ENCODE measurements around the gene SLC22A5. TPM values are rescaled to one million over a fixed set of nuclear protein-coding genes. Genes with fewer than 3 reads are reported as not detected.
A peak's percentile ranks its signal among the peaks of the same experiment; 100 is the strongest.

The SLC22A5 gene
- total and polyA plus RNA-seq, 10 of the 15 experiments (the other 5 are each of a cell fraction or from before 2014, with no cell fraction given), result 1.1 to 4.4 (median 2.3) TPM

GRCh38 chr5:132438917-132439316 lies 69.4 kb downstream of the SLC22A5 start (continued):
- TF ChIP-seq ZBTB11 (CRISPR knock-in tag; IDR thresholded peaks at IDR 0.05) (no peak), DPF2 (IDR thresholded peaks at IDR 0.05) (no peak), NFIC (IDR thresholded peaks at IDR 0.05; ENCODE audit: low read depth, low read length) (no peak), NR2C2 (IDR thresholded peaks at IDR 0.05; ENCODE audit: borderline replicate concordance, control insufficient read depth, insufficient read length, low read depth) (no peak), BCL3 (IDR thresholded peaks at IDR 0.05; ENCODE audit: borderline replicate concordance, insufficient read depth, low read depth, low read length, poor library complexity, severe bottlenecking) (no peak)

GRCh38 chr5:132439521-132440089 lies 70.1 kb downstream of the SLC22A5 start:
- ChIA-PET POLR2A (interaction anchor here (0.6 to 6.1 kb wide), 8 partner anchors 10 to 96 kb away, joined by 3 to 76 read pairs (median 4); no protein-coding TSS in a partner anchor), RAD21 (ENCODE audit: unreplicated experiment) (interaction anchor here (0.6 to 7.0 kb wide), 9 partner anchors 11 to 58 kb away, joined by 3 to 59 read pairs (median 10); partner anchors contain the start of gene IRF1), SMC1A (ENCODE audit: uncharacterized antibody, unreplicated experiment) (interaction anchor here (0.7 to 18.8 kb wide), 6 partner anchors 13 to 959 kb away, joined by 3 to 300 read pairs (median 37); partner anchors contain the start of gene IRF1), CTCF (interaction anchor here (0.7 to 6.2 kb wide), 5 partner anchors 13 to 53 kb away, joined by 3 to 47 read pairs (median 4); no protein-coding TSS in a partner anchor)
- WGBS (ENCODE audit: insufficient coverage, insufficient replicate concordance, low lambda C conversion rate, missing lambda C conversion rate), result 26% methylated on average over 7 of the region's 7 CpGs
- Histone ChIP-seq H2AFZ (ENCODE audit: control insufficient read depth, low read depth, low read length) (no peak overlapping the region), H4K20me1 (ENCODE audit: control insufficient read depth, insufficient read depth) (0 out of 2 replicates have a peak, but pooled peaks cover 2% of the 10 kb centered on the region), H3K9me3 (replicated peaks; ENCODE audit: control insufficient read depth, insufficient read depth, low read length) (no peaks in the 10 kb centered on the region), H3K4me3 (no peak overlapping the region), H3K27ac (ENCODE audit: control insufficient read depth, insufficient read depth) (peak overlapping the region; percentile 10; the same call in 1 of the 2 replicates), H3K79me2 (ENCODE audit: control insufficient read depth, insufficient read depth, low read length) (peaks cover 43% of the 10 kb centered on the region), H3K4me1 (ENCODE audit: control insufficient read depth, insufficient read depth, low read length) (peaks cover 28% of the 10 kb centered on the region), H3K4me2 (ENCODE audit: control insufficient read depth, insufficient read depth) (no peak overlapping the region), H3K27me3 (replicated peaks in 1 of 2; ENCODE audit: control insufficient read depth in 2 of 2, insufficient read depth in 2 of 2, low read length in 1 of 2) (no peaks in the 10 kb centered on the region), H3K36me3 (ENCODE audit: control insufficient read depth in 2 of 2, insufficient read depth in 2 of 2, low read length in 1 of 2) (peaks cover 9 to 19% of the 10 kb centered on the region in 2 experiments; a peak in 3 of 4 replicates), H3K9ac (ENCODE audit: control insufficient read depth, insufficient read depth, low read length) (no peak overlapping the region)
- TF ChIP-seq NR2C1 (IDR thresholded peaks at IDR 0.05) (no peak), HCFC1 (IDR thresholded peaks at IDR 0.05; ENCODE audit: low read length) (no peak), NFIC (IDR thresholded peaks at IDR 0.05; ENCODE audit: low read depth, low read length) (peak; percentile 23; the same call in 1 of the 2 replicates), TBL1XR1 (IDR thresholded peaks at IDR 0.05; ENCODE audit: low read depth, low read length) (no peak)
- intact Hi-C loops (cut with micrococcal nuclease; ENCODE audit: unreplicated experiment), result no loop called here
- ATAC-seq (peak; percentile 50), DNase-seq (ENCODE audit: low read depth, low spot score) (no peak), FAIRE-seq (no peak)
- TSS peak; percentile 8 for BruUV-seq (replicated peaks)
- in situ Hi-C loops (cut with MboI), result no loop called here

Measured in GM12878 (cell line).